Measurements from ENCODE around the gene PRODH2. TPM values are rescaled to one million over a fixed set of nuclear protein-coding genes. Genes with fewer than 3 reads are reported as not detected.

The PRODH2 gene
- polyA plus RNA-seq, 1 experiment: not detected

GRCh38 chr19:35852029-35852780 is 39.6 kb upstream of the PRODH2 start, which contains the start of gene NPHS1:
NPHS1 (minus strand) TSS chr19:35852504; CDS start chr19:35851837, 667 bp downstream.
- no peak within 1 kb of the TSS for H3K4me3 ChIP-seq (ENCODE audit: low read depth, low read length)
- peaks cover 65% of the 10 kb centered on the region for H3K27me3 ChIP-seq (ENCODE audit: control insufficient read depth, insufficient read depth, low read length)
- no peak for TF ChIP-seq CTCF (IDR thresholded peaks at IDR 0.05; ENCODE audit: low read depth, low read length)
- no peak within 1 kb of the TSS for H3K27ac ChIP-seq (ENCODE audit: low read depth, low read length)
- ChIA-PET POLR2A (no interaction called here), CTCF (no interaction called here)
- no peaks in the 10 kb centered on the region; the same call in 1 of the 2 replicates for H3K9me3 ChIP-seq (ENCODE audit: control insufficient read depth, insufficient read depth, low read length)
- DNase-seq (ENCODE audit: low read depth, low spot score): no peak

- ChIA-PET CTCF (no interaction called here), POLR2A (no interaction called here)
- Histone ChIP-seq H3K9me3 (ENCODE audit: control insufficient read depth, insufficient read depth, low read length) (no peaks in the 10 kb centered on the region; the same call in 1 of the 2 replicates), H3K27ac (ENCODE audit: low read depth, low read length) (no peak overlapping the region), H3K4me3 (ENCODE audit: low read depth, low read length) (no peak overlapping the region), H3K27me3 (ENCODE audit: control insufficient read depth, insufficient read depth, low read length) (peaks cover 63% of the 10 kb centered on the region)
- no peak for TF ChIP-seq CTCF (IDR thresholded peaks at IDR 0.05; ENCODE audit: low read depth, low read length)
- no peak for DNase-seq (ENCODE audit: low read depth, low spot score)
Measured at GRCh38 chr19:35851213-35852028, 38.8 kb upstream of the PRODH2 start.

- Histone ChIP-seq H3K27me3 (ENCODE audit: control insufficient read depth, insufficient read depth, low read length) (peaks cover 70% of the 10 kb centered on the region), H3K4me3 (ENCODE audit: low read depth, low read length) (no peak overlapping the region), H3K9me3 (ENCODE audit: control insufficient read depth, insufficient read depth, low read length) (peaks cover 3% of the 10 kb centered on the region; the same call in 1 of the 2 replicates), H3K27ac (ENCODE audit: low read depth, low read length) (no peak overlapping the region)
- DNase-seq (ENCODE audit: low read depth, low spot score): no peak
- ChIA-PET CTCF (no interaction called here), POLR2A (no interaction called here)
- TF ChIP-seq CTCF (IDR thresholded peaks at IDR 0.05; ENCODE audit: low read depth, low read length): no peak
Measured at GRCh38 chr19:35848919-35849505, 36.4 kb upstream of the PRODH2 start.

DNA sequence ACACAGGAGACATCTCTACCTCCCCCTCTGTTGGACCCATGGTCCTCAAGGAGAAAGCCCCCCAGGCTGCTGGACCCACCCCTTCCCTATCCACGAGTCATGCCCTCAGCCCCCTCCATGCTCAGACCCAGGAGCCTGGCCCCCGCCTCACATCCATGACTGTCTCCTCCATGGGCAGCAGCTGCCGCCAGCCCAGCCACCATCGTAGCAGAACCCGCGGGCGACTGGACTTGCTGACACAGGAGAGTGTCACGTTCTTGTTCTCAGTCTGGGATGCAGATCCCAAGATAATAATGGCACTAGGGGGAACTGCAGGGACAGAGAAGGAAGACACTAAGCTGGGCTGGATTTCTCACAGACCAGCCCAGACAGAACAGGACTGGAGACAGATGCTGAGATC is 35.8 kb upstream of the PRODH2 start:
- CTCF ChIA-PET: no interaction called here
- Histone ChIP-seq H3K27ac (ENCODE audit: low read depth, low read length) (no peak overlapping the region), H3K9me3 (ENCODE audit: control insufficient read depth, insufficient read depth, low read length) (peaks cover 6% of the 10 kb centered on the region; the same call in 1 of the 2 replicates), H3K4me3 (ENCODE audit: low read depth, low read length) (no peak overlapping the region), H3K27me3 (ENCODE audit: control insufficient read depth, insufficient read depth, low read length) (peaks cover 74% of the 10 kb centered on the region)
- TF ChIP-seq CTCF (IDR thresholded peaks at IDR 0.05; ENCODE audit: low read depth, low read length): no peak
- POLR2A ChIA-PET: no interaction called here
- DNase-seq (ENCODE audit: low read depth, low spot score): no peak

Data from AG04450 (cell line).